HEK293 (cell line): ENCODE data around the gene HOXD11.
A peak's percentile ranks its signal among the peaks of the same experiment; 100 is the strongest.

Source experiments
- CTCF ChIA-PET: fragments of 350-600 bp; formaldehyde crosslinking; extraction: SDS; loops from one replicate; lab custom pipeline; 2021; ENCODE audit warnings: antibody characterized with exemption; lab: Yijun Ruan, JAX
- POLR2A ChIA-PET: fragments of 300-600 bp; formaldehyde crosslinking; extraction: SDS; loops from one replicate; lab custom pipeline; 2020; ENCODE audit warnings: antibody characterized with exemption, inconsistent platforms; lab: Yijun Ruan, JAX
- H3K27ac ChIP-seq: fragments of 200-500 bp; sonication (Bioruptor generic); 2 replicates; pipeline ENCODE4 v1.5.1; 2014; ENCODE audit warnings: low read depth, low read length, control low read depth, inconsistent platforms; ENCODE audit errors: extremely low read depth
- H3K36me3 ChIP-seq, 2 experiments: fragments of 200-500 bp in 1 of 2; sonication (Bioruptor generic) in 1 of 2; 1 replicate in 1 of 2; 2 replicates in 1 of 2; pipeline ENCODE4 v1.5.1; 2014 to 2017; ENCODE audit warnings: inconsistent platforms in 2 of 2, low read length in 2 of 2; ENCODE audit not compliant: control insufficient read depth in 2 of 2, insufficient read depth in 1 of 2
- H3K4me1 ChIP-seq: fragments of 200-500 bp; sonication (Bioruptor generic); 2 replicates; pipeline ENCODE4 v1.5.1; 2014; ENCODE audit warnings: mild to moderate bottlenecking, low read length, inconsistent platforms; ENCODE audit not compliant: control insufficient read depth, insufficient read depth
- H3K4me3 ChIP-seq: 2 replicates; pipeline ENCODE4 v1.5.1; 2011; ENCODE audit warnings: low read depth, mild to moderate bottlenecking, control low read depth, low read length, moderate library complexity
- H3K9me3 ChIP-seq: fragments of 200-500 bp; sonication (Bioruptor generic); 2 replicates; pipeline ENCODE4 v1.5.1; 2014; ENCODE audit warnings: low read depth, low read length, inconsistent platforms; ENCODE audit not compliant: control insufficient read depth, insufficient read depth
- FEZF1 ChIP-seq: fragments of 450-650 bp; formaldehyde crosslinking; IDR thresholded peaks from 2 replicates; pipeline ENCODE4 v1.5.1; 2016; ENCODE audit warnings: missing biosample characterization, missing genetic modification characterization
- KLF1 ChIP-seq: fragments of 450-650 bp; formaldehyde crosslinking; IDR thresholded peaks from 2 replicates; pipeline ENCODE4 v1.5.1; 2016; ENCODE audit warnings: missing biosample characterization, missing genetic modification characterization
- ZBTB6 ChIP-seq: fragments of 450-650 bp; formaldehyde crosslinking; IDR thresholded peaks from 2 replicates; pipeline ENCODE4 v1.5.1; 2017; ENCODE audit warnings: missing biosample characterization, missing genetic modification characterization
- ZNF10 ChIP-seq: fragments of 450-650 bp; formaldehyde crosslinking; IDR thresholded peaks from 2 replicates; pipeline ENCODE4 v1.5.1; 2017; ENCODE audit warnings: missing biosample characterization, missing genetic modification characterization
- ZNF157 ChIP-seq: fragments of 450-650 bp; formaldehyde crosslinking; IDR thresholded peaks from 2 replicates; pipeline ENCODE4 v1.5.1; 2016; ENCODE audit warnings: missing biosample characterization, missing genetic modification characterization
- ZNF18 ChIP-seq: fragments of 450-650 bp; formaldehyde crosslinking; IDR thresholded peaks from 2 replicates; pipeline ENCODE4 v1.5.1; 2016; ENCODE audit warnings: missing biosample characterization, missing genetic modification characterization
- ZNF266 ChIP-seq: fragments of 450-650 bp; formaldehyde crosslinking; IDR thresholded peaks from 2 replicates; pipeline ENCODE4 v1.5.1; 2016; ENCODE audit warnings: missing biosample characterization, missing genetic modification characterization, low read depth
- ZNF529 ChIP-seq: fragments of 450-650 bp; formaldehyde crosslinking; IDR thresholded peaks from 2 replicates; pipeline ENCODE4 v1.5.1; 2017; ENCODE audit warnings: missing genetic modification characterization, missing biosample characterization; ENCODE audit not compliant: insufficient replicate concordance
- ZNF530 ChIP-seq: fragments of 450-650 bp; formaldehyde crosslinking; IDR thresholded peaks from 2 replicates; pipeline ENCODE4 v1.5.1; 2016; ENCODE audit warnings: low read depth, missing biosample characterization, missing genetic modification characterization
- ZNF658 ChIP-seq: fragments of 450-650 bp; formaldehyde crosslinking; IDR thresholded peaks from 2 replicates; pipeline ENCODE4; 2016; ENCODE audit warnings: missing biosample characterization, missing genetic modification characterization
- ZNF777 ChIP-seq: fragments of 450-650 bp; formaldehyde crosslinking; IDR thresholded peaks from 2 replicates; pipeline ENCODE4 v1.5.1; 2017; ENCODE audit warnings: missing biosample characterization, missing genetic modification characterization, borderline replicate concordance
- ZSCAN4 ChIP-seq: fragments of 450-650 bp; formaldehyde crosslinking; IDR thresholded peaks from 2 replicates; pipeline ENCODE4 v1.5.1; 2017; ENCODE audit warnings: missing biosample characterization, missing genetic modification characterization

HOXD11 gene

GRCh38 chr2:176093145-176093897 is 13.8 kb upstream of the HOXD11 start (continued):
- TF ChIP-seq ZNF10 (no peak), ZNF18 (no peak), ZNF530 (tag by site-specific recombination) (no peak), ZNF777 (tag by site-specific recombination) (0 out of 2 replicates have a peak, but pooled peaks have one; percentile 31)

DNA sequence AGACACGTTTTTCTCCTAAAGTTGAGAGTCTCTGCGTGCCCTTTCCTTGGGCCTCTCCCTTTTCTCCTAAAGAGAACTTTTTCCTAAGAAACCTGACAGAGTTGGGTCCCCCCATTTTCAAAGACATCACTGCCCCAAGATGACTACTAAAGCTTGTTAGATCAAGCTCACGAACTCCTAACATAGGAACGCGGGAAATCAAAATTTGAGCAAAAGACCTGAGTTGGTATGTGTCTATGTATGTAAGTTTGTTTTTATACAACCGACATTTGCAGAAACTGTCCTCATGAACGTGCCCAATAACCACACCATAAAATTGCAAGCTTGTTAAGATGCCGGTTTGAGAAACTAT is 13.2 kb upstream of the HOXD11 start:
- peaks cover 6% of the 10 kb centered on the region for H3K4me1 ChIP-seq
- H3K36me3 ChIP-seq: peaks cover 0 to 16% of the 10 kb centered on the region in 2 experiments; a peak in 1 of 3 replicates
- ChIA-PET CTCF (interaction anchor here (0.6 to 0.8 kb wide), 4 partner anchors 14 to 1257 kb away, joined by 3 to 4 read pairs (median 3); no protein-coding TSS in a partner anchor), POLR2A (interaction anchor here (0.6 to 6.7 kb wide), 3 partner anchors 12 to 93 kb away, joined by 3 to 75 read pairs (median 3); partner anchors contain the start of gene HOXD11)
- TF ChIP-seq KLF1 (tag by site-specific recombination): no peak
- TF ChIP-seq ZNF266 (tag by site-specific recombination): no peak
- TF ChIP-seq ZNF157 (tag by site-specific recombination): no peak
- no peak for TF ChIP-seq ZBTB6 (tag by site-specific recombination)
- TF ChIP-seq FEZF1 (tag by site-specific recombination): peak; percentile 18; the same call in 1 of the 2 replicates
- no peaks in the 10 kb centered on the region for H3K9me3 ChIP-seq
- H3K4me3 ChIP-seq: peak overlapping the region; percentile 55; the same call in 1 of the 2 replicates
- peak overlapping the region; percentile 84; the same call in 1 of the 2 replicates for H3K27ac ChIP-seq

GRCh38 chr2:176094349-176094748 is 12.7 kb upstream of the HOXD11 start:
- H3K27ac ChIP-seq: no peak overlapping the region
- no peaks in the 10 kb centered on the region for H3K9me3 ChIP-seq
- ChIA-PET CTCF (interaction anchor here (0.6 to 0.7 kb wide), 4 partner anchors 404 to 1257 kb away, joined by 3 read pairs; no protein-coding TSS in a partner anchor), POLR2A (interaction anchor here (0.6 to 6.7 kb wide), 3 partner anchors 11 to 94 kb away, joined by 3 to 75 read pairs (median 3); partner anchors contain the start of gene HOXD11)
- TF ChIP-seq ZSCAN4 (tag by site-specific recombination) (peak; percentile 81), ZNF658 (tag by site-specific recombination) (no peak), ZNF529 (no peak)
- no peak overlapping the region for H3K4me3 ChIP-seq
- H3K4me1 ChIP-seq: peaks cover 6% of the 10 kb centered on the region
- H3K36me3 ChIP-seq: peaks cover 0 to 16% of the 10 kb centered on the region in 2 experiments; a peak in 1 of 3 replicates

DNA sequence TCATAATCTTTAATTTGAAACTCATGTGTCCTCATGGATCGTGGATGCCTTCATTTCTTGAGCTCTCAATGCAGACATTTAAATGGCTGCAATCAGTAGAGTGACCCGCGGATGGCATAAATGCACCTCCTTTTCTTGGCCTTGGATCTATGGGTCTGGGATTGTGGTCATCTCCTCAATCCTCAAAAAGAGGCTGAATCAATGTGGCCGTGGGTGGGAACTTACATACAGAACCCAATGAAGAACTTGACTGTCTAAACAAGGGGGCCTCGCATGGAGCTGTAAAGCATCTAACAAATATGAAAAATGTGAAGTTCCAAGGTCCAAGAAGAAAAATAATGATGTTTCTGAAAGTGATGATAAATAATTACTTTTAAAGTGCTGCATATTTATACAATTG is 11.7 kb upstream of the HOXD11 start:
- TF ChIP-seq KLF1 (tag by site-specific recombination): no peak
- no peak overlapping the region for H3K27ac ChIP-seq
- no peak overlapping the region for H3K4me3 ChIP-seq
- ChIA-PET POLR2A (interaction anchor here (6.7 kb wide), 1 partner anchor 10 kb away, joined by 75 read pairs; the partner anchor contains the start of gene HOXD11), CTCF (interaction anchor here (0.6 to 4.3 kb wide), 9 partner anchors 9 to 1957 kb away, joined by 3 to 33 read pairs (median 4); no protein-coding TSS in a partner anchor)
- H3K36me3 ChIP-seq: peaks cover 0 to 16% of the 10 kb centered on the region in 2 experiments; a peak in 1 of 3 replicates
- H3K9me3 ChIP-seq: no peaks in the 10 kb centered on the region
- peaks cover 6% of the 10 kb centered on the region for H3K4me1 ChIP-seq
